ENCODE data around the gene KLF7. TPM values are rescaled to one million over a fixed set of nuclear protein-coding genes. Genes with fewer than 3 reads are reported as not detected.

KLF7 gene
- total and polyA plus RNA-seq, 9 of the 15 experiments (the other 6 are each of a cell fraction or from before 2014, with no cell fraction given) = 0.04 to 0.54 (median 0.07) TPM

DNA sequence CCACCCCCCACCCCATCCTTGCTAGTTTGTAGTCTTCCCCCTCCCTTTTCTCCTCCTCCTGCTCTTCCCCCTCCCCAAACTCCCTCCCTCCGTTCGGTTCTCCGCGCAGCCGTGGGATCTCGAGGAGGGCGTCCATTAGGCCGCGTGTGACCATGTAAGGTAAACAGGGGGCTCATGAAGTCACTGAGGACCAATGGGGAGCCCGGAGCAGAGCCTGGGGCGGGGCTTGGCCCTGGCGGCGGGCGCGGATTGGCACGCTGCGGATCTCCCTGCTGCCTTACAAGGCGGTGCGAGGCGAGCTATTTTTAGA is 246 bp upstream of the KLF7 start (continued):
- no peak for TF ChIP-seq HMG20A (CRISPR knock-in tag; conservative IDR thresholded peaks at IDR 0.05)
- TF ChIP-seq, protein P1, sequence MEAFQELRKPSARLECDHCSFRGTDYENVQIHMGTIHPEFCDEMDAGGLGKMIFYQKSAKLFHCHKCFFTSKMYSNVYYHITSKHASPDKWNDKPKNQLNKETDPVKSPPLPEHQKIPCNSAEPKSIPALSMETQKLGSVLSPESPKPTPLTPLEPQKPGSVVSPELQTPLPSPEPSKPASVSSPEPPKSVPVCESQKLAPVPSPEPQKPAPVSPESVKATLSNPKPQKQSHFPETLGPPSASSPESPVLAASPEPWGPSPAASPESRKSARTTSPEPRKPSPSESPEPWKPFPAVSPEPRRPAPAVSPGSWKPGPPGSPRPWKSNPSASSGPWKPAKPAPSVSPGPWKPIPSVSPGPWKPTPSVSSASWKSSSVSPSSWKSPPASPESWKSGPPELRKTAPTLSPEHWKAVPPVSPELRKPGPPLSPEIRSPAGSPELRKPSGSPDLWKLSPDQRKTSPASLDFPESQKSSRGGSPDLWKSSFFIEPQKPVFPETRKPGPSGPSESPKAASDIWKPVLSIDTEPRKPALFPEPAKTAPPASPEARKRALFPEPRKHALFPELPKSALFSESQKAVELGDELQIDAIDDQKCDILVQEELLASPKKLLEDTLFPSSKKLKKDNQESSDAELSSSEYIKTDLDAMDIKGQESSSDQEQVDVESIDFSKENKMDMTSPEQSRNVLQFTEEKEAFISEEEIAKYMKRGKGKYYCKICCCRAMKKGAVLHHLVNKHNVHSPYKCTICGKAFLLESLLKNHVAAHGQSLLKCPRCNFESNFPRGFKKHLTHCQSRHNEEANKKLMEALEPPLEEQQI (IDR thresholded peaks at IDR 0.05) = no peak
- TF ChIP-seq HMGN3 (IDR thresholded peaks at IDR 0.05; ENCODE audit: borderline replicate concordance, extremely low read depth, insufficient read length, low read depth, low read length) = no peak
- TF ChIP-seq ZNF121 (CRISPR knock-in tag; conservative IDR thresholded peaks at IDR 0.05) = no peak
- no peak for TF ChIP-seq ERF (CRISPR knock-in tag; IDR thresholded peaks at IDR 0.05)
- no peak for TF ChIP-seq CTBP1 (IDR thresholded peaks at IDR 0.05; ENCODE audit: borderline replicate concordance)
- TF ChIP-seq NFXL1 (CRISPR knock-in tag; IDR thresholded peaks at IDR 0.05) = no peak
- TF ChIP-seq PHTF2 (CRISPR knock-in tag; IDR thresholded peaks at IDR 0.05) = no peak
- TF ChIP-seq HDGF (IDR thresholded peaks at IDR 0.05) = no peak
- TF ChIP-seq RAD21 (CRISPR knock-in tag; conservative IDR thresholded peaks at IDR 0.05 in 1 of 2, IDR thresholded peaks at IDR 0.05 in 1 of 2) = no peak
- TF ChIP-seq PURB (CRISPR knock-in tag; IDR thresholded peaks at IDR 0.05; ENCODE audit: low read depth) = no peak
- TF ChIP-seq, protein P2, sequence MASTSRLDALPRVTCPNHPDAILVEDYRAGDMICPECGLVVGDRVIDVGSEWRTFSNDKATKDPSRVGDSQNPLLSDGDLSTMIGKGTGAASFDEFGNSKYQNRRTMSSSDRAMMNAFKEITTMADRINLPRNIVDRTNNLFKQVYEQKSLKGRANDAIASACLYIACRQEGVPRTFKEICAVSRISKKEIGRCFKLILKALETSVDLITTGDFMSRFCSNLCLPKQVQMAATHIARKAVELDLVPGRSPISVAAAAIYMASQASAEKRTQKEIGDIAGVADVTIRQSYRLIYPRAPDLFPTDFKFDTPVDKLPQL (IDR thresholded peaks at IDR 0.05; ENCODE audit: extremely low read depth, insufficient read length) = no peak
- 0 out of 2 replicates have a peak, but pooled peaks have one; percentile 82 for TF ChIP-seq MEF2A (IDR thresholded peaks at IDR 0.05; ENCODE audit: control insufficient read depth, low read depth, low read length)
- TF ChIP-seq, protein P3, sequence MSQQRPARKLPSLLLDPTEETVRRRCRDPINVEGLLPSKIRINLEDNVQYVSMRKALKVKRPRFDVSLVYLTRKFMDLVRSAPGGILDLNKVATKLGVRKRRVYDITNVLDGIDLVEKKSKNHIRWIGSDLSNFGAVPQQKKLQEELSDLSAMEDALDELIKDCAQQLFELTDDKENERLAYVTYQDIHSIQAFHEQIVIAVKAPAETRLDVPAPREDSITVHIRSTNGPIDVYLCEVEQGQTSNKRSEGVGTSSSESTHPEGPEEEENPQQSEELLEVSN (IDR thresholded peaks at IDR 0.05; ENCODE audit: borderline replicate concordance in 1 of 2, extremely low read depth in 1 of 2, insufficient read depth in 1 of 2, insufficient read length in 1 of 2, low read depth in 1 of 2, low read length in 1 of 2, poor library complexity in 1 of 2, severe bottlenecking in 1 of 2) = peak in 1 of 2 experiments; percentile 25
- peak; percentile 57 for TF ChIP-seq NFYB (IDR thresholded peaks at IDR 0.05; ENCODE audit: extremely low read depth, insufficient read length)
- TF ChIP-seq CHD2 (IDR thresholded peaks at IDR 0.05; ENCODE audit: low read depth, low read length) = no peak
- TF ChIP-seq, protein P4, sequence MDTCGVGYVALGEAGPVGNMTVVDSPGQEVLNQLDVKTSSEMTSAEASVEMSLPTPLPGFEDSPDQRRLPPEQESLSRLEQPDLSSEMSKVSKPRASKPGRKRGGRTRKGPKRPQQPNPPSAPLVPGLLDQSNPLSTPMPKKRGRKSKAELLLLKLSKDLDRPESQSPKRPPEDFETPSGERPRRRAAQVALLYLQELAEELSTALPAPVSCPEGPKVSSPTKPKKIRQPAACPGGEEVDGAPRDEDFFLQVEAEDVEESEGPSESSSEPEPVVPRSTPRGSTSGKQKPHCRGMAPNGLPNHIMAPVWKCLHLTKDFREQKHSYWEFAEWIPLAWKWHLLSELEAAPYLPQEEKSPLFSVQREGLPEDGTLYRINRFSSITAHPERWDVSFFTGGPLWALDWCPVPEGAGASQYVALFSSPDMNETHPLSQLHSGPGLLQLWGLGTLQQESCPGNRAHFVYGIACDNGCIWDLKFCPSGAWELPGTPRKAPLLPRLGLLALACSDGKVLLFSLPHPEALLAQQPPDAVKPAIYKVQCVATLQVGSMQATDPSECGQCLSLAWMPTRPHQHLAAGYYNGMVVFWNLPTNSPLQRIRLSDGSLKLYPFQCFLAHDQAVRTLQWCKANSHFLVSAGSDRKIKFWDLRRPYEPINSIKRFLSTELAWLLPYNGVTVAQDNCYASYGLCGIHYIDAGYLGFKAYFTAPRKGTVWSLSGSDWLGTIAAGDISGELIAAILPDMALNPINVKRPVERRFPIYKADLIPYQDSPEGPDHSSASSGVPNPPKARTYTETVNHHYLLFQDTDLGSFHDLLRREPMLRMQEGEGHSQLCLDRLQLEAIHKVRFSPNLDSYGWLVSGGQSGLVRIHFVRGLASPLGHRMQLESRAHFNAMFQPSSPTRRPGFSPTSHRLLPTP (IDR thresholded peaks at IDR 0.05; ENCODE audit: borderline replicate concordance, extremely low read depth, insufficient read length) = no peak
- no peak for TF ChIP-seq U2AF1 (optimal IDR thresholded peaks at IDR 0.05; ENCODE audit: low read depth, low read length)
- no peak for TF ChIP-seq ZNF175 (CRISPR knock-in tag; IDR thresholded peaks at IDR 0.05; ENCODE audit: low read depth)
- TF ChIP-seq TBL1XR1 (IDR thresholded peaks at IDR 0.05; ENCODE audit: low read length in 2 of 2) = no peak
- no peak for TF ChIP-seq PRMT5 (CRISPR knock-in tag; IDR thresholded peaks at IDR 0.05)
- no peak for TF ChIP-seq NONO (IDR thresholded peaks at IDR 0.05; ENCODE audit: low read depth in 2 of 2, low read length in 1 of 2)
